Uterus (tissue), 2 donors: ENCODE data around the gene COL6A1.

Source experiments
- POLR2A ChIP-seq, 2 donors: fragments of 450-650 bp; IDR thresholded peaks; one replicate each; pipeline ENCODE4 v1.6.1; 2016; ENCODE audit warnings: antibody characterized with exemption in 2 of 2, mild to moderate bottlenecking in 1 of 2, moderate library complexity in 1 of 2
- TF ChIP-seq, protein P1 (sequence below), 4 experiments: fragments of 200-600 bp in 2 of 4; fragments of 450-650 bp in 2 of 4; sonication (generic) in 2 of 4; IDR thresholded peaks; one replicate each; pipeline ENCODE4 v1.5.1; 2016 to 2019; ENCODE audit warnings: antibody characterized with exemption in 4 of 4, mild to moderate bottlenecking in 2 of 4, moderate library complexity in 1 of 4

DNA sequence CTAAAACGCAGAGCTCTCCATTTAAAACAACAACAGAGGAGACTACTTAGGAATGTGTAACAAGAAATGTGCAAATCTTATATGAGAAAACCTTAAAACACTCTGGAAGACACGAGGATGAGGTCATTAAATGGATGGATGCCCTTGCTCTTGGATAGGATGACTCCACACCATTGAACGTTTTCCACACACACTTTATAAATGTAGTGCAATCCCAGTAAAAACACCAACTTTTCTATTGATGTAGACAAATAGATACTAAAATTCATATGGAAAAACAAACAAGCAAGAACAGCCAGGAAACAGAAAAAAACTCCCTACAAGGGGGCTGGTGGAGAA, 18.4 kb upstream of the COL6A1 start:
- TF ChIP-seq, protein P1, sequence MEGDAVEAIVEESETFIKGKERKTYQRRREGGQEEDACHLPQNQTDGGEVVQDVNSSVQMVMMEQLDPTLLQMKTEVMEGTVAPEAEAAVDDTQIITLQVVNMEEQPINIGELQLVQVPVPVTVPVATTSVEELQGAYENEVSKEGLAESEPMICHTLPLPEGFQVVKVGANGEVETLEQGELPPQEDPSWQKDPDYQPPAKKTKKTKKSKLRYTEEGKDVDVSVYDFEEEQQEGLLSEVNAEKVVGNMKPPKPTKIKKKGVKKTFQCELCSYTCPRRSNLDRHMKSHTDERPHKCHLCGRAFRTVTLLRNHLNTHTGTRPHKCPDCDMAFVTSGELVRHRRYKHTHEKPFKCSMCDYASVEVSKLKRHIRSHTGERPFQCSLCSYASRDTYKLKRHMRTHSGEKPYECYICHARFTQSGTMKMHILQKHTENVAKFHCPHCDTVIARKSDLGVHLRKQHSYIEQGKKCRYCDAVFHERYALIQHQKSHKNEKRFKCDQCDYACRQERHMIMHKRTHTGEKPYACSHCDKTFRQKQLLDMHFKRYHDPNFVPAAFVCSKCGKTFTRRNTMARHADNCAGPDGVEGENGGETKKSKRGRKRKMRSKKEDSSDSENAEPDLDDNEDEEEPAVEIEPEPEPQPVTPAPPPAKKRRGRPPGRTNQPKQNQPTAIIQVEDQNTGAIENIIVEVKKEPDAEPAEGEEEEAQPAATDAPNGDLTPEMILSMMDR (IDR thresholded peaks at IDR 0.05) = no peak
- no peak for TF ChIP-seq POLR2A (IDR thresholded peaks at IDR 0.05)
